Activated CD4-positive, CD25-positive, alpha-beta regulatory T cell treated with anti-CD3 and anti-CD28 coated beads, Interleukin-2, amount 50 U/mL, for 16 hours (primary cell): Measurements from ENCODE around the gene RNU6-1.

Experiments used
- DNase-seq: peaks from one replicate; pipeline ENCODE4 v3.0.0-alpha.2; 2020; ENCODE audit warnings: low read depth, low spot score

RNU6-1 gene

GRCh38 chr15:67801926-67802914 lies 37.6 kb downstream of the RNU6-1 start:
- DNase-seq: no peak

GRCh38 chr15:67801142-67801541 lies 38.7 kb downstream of the RNU6-1 start:
- no peak for DNase-seq

GRCh38 chr15:67799801-67800205 lies 40.0 kb downstream of the RNU6-1 start:
- no peak for DNase-seq

GRCh38 chr15:67796196-67797127 lies 43.4 kb downstream of the RNU6-1 start:
- no peak for DNase-seq

- DNase-seq: no peak
These were observed 44.8 kb downstream of the RNU6-1 start for GRCh38 chr15:67794832-67795574.

- DNase-seq: no peak
These were observed 47.4 kb downstream of the RNU6-1 start for GRCh38 chr15:67792250-67792942.

GRCh38 chr15:67790610-67791319 lies 49.1 kb downstream of the RNU6-1 start:
- DNase-seq: no peak
